ENCODE measurements around the gene CYLD. TPM values are rescaled to one million over a fixed set of nuclear protein-coding genes. Genes with fewer than 3 reads are reported as not detected.

Gene CYLD
- total RNA-seq = 100 to 1,000 TPM; 112 to 130 TPM

- Mint-ChIP-seq H3K4me3 (peak within 1 kb of the TSS; percentile 99), H3K27ac (peak within 1 kb of the TSS; percentile 99), H3K4me1 (peaks cover 42% of the 10 kb centered on the region), H3K27me3 (no peaks in the 10 kb centered on the region), H3K36me3 (ENCODE audit: low read depth) (peaks cover 52% of the 10 kb centered on the region), H3K9me3 (no peaks in the 10 kb centered on the region)
- peak; percentile 91 for ATAC-seq (replicated peaks)
Observed at GRCh38 chr16:50741781-50742575, at the start of gene CYLD. Gene CYLD (plus strand): TSS chr16:50742086. CDS start chr16:50749699, 7,613 bp downstream.

- Mint-ChIP-seq H3K4me1 (peaks cover 58% of the 10 kb centered on the region), H3K4me3 (peak overlapping the region; percentile 64), H3K27ac (peak overlapping the region; percentile 68), H3K9me3 (no peaks in the 10 kb centered on the region), H3K36me3 (ENCODE audit: low read depth) (peaks cover 36% of the 10 kb centered on the region), H3K27me3 (no peaks in the 10 kb centered on the region)
- ATAC-seq (replicated peaks) = no peak
Observed at GRCh38 chr16:50692644-50692998, 49.3 kb upstream of the CYLD start.

GRCh38 chr16:50692999-50693781, 48.7 kb upstream of the CYLD start, which contains the start of gene NOD2:
Gene NOD2 (plus strand): TSS chr16:50693606. CDS start chr16:50699496, 5,890 bp downstream.
- Mint-ChIP-seq H3K27ac (peak within 1 kb of the TSS; percentile 98), H3K4me3 (peak within 1 kb of the TSS; percentile 95), H3K9me3 (no peaks in the 10 kb centered on the region), H3K4me1 (peaks cover 64% of the 10 kb centered on the region), H3K36me3 (ENCODE audit: low read depth) (peaks cover 42% of the 10 kb centered on the region), H3K27me3 (no peaks in the 10 kb centered on the region)
- ATAC-seq (replicated peaks) = peak; percentile 1

- Mint-ChIP-seq H3K4me3 (peak overlapping the region; percentile 95), H3K27ac (peak overlapping the region; percentile 98), H3K27me3 (no peaks in the 10 kb centered on the region), H3K9me3 (no peaks in the 10 kb centered on the region), H3K36me3 (ENCODE audit: low read depth) (peaks cover 52% of the 10 kb centered on the region), H3K4me1 (peaks cover 61% of the 10 kb centered on the region)
- ATAC-seq (replicated peaks) = no peak
Observed at GRCh38 chr16:50694206-50694605, 47.7 kb upstream of the CYLD start.

- Mint-ChIP-seq H3K4me3 (peak overlapping the region; percentile 95), H3K36me3 (ENCODE audit: low read depth) (peaks cover 63% of the 10 kb centered on the region), H3K27ac (peak overlapping the region; percentile 98), H3K9me3 (no peaks in the 10 kb centered on the region), H3K4me1 (peaks cover 69% of the 10 kb centered on the region), H3K27me3 (no peaks in the 10 kb centered on the region)
- ATAC-seq (replicated peaks) = no peak
Observed at GRCh38 chr16:50695017-50696000, 46.6 kb upstream of the CYLD start.

GRCh38 chr16:50696126-50696525, 45.8 kb upstream of the CYLD start:
- H3K9me3 Mint-ChIP-seq = no peaks in the 10 kb centered on the region
- no peaks in the 10 kb centered on the region for H3K27me3 Mint-ChIP-seq
- H3K4me1 Mint-ChIP-seq = peaks cover 69% of the 10 kb centered on the region
- H3K4me3 Mint-ChIP-seq = peak overlapping the region; percentile 95
- peak overlapping the region; percentile 98 for H3K27ac Mint-ChIP-seq
- ATAC-seq (replicated peaks) = no peak
- peaks cover 71% of the 10 kb centered on the region for H3K36me3 Mint-ChIP-seq (ENCODE audit: low read depth)

- Mint-ChIP-seq H3K27ac (peak overlapping the region; percentile 98), H3K4me3 (peak overlapping the region; percentile 95), H3K36me3 (ENCODE audit: low read depth) (peaks cover 78% of the 10 kb centered on the region), H3K4me1 (peaks cover 72% of the 10 kb centered on the region), H3K9me3 (no peaks in the 10 kb centered on the region), H3K27me3 (no peaks in the 10 kb centered on the region)
- peak; percentile 75 for ATAC-seq (replicated peaks)
Observed at GRCh38 chr16:50696575-50697420, 45.1 kb upstream of the CYLD start.

- Mint-ChIP-seq H3K27me3 (no peaks in the 10 kb centered on the region), H3K4me3 (peak overlapping the region; percentile 95), H3K36me3 (ENCODE audit: low read depth) (peaks cover 83% of the 10 kb centered on the region), H3K9me3 (no peaks in the 10 kb centered on the region), H3K4me1 (peaks cover 69% of the 10 kb centered on the region), H3K27ac (peak overlapping the region; percentile 98)
- no peak for ATAC-seq (replicated peaks)
Observed at GRCh38 chr16:50697421-50697715, 44.5 kb upstream of the CYLD start.

GRCh38 chr16:50697881-50698767, 43.8 kb upstream of the CYLD start:
- H3K9me3 Mint-ChIP-seq = no peaks in the 10 kb centered on the region
- no peaks in the 10 kb centered on the region for H3K27me3 Mint-ChIP-seq
- H3K4me3 Mint-ChIP-seq = peak overlapping the region; percentile 95
- peak overlapping the region; percentile 98 for H3K27ac Mint-ChIP-seq
- ATAC-seq (replicated peaks) = peak; percentile 61
- peaks cover 62% of the 10 kb centered on the region for H3K4me1 Mint-ChIP-seq
- H3K36me3 Mint-ChIP-seq (ENCODE audit: low read depth) = peaks cover 91% of the 10 kb centered on the region

- peak overlapping the region; percentile 98 for H3K27ac Mint-ChIP-seq
- H3K27me3 Mint-ChIP-seq = no peaks in the 10 kb centered on the region
- peaks cover 99% of the 10 kb centered on the region for H3K36me3 Mint-ChIP-seq (ENCODE audit: low read depth)
- peak overlapping the region; percentile 95 for H3K4me3 Mint-ChIP-seq
- ATAC-seq (replicated peaks) = peak; percentile 72
- H3K4me1 Mint-ChIP-seq = peaks cover 54% of the 10 kb centered on the region
- no peaks in the 10 kb centered on the region for H3K9me3 Mint-ChIP-seq
Observed at GRCh38 chr16:50699326-50700159, 42.3 kb upstream of the CYLD start.

GRCh38 chr16:50702725-50703124, 39.2 kb upstream of the CYLD start:
- Mint-ChIP-seq H3K36me3 (ENCODE audit: low read depth) (peaks cover 97% of the 10 kb centered on the region), H3K27ac (no peak overlapping the region), H3K4me1 (peaks cover 57% of the 10 kb centered on the region), H3K4me3 (peak overlapping the region; percentile 13), H3K9me3 (peaks cover 11% of the 10 kb centered on the region), H3K27me3 (no peaks in the 10 kb centered on the region)
- no peak for ATAC-seq (replicated peaks)

GRCh38 chr16:50704245-50704644, 37.6 kb upstream of the CYLD start:
- Mint-ChIP-seq H3K4me1 (peaks cover 65% of the 10 kb centered on the region), H3K36me3 (ENCODE audit: low read depth) (peaks cover 97% of the 10 kb centered on the region)

More at GRCh38 chr16:50704245-50704644, 37.6 kb upstream of the CYLD start:
- H3K27me3 Mint-ChIP-seq = no peaks in the 10 kb centered on the region
- no peak for ATAC-seq (replicated peaks)
- H3K9me3 Mint-ChIP-seq = peaks cover 11% of the 10 kb centered on the region
- no peak overlapping the region for H3K4me3 Mint-ChIP-seq
- no peak overlapping the region for H3K27ac Mint-ChIP-seq
